Vagina (tissue), 2 donors: Measurements from ENCODE around the gene LY6G6D.

Source experiments
- POLR2A ChIP-seq, 2 donors: fragments of 450-650 bp; IDR thresholded peaks; one replicate each; pipeline ENCODE4 v1.6.1; 2017; ENCODE audit warnings: antibody characterized with exemption in 2 of 2, mild to moderate bottlenecking in 2 of 2, moderate library complexity in 2 of 2
- POLR2AphosphoS5 ChIP-seq, 2 donors: sonication (generic); formaldehyde crosslinking; IDR thresholded peaks; one replicate each; pipeline ENCODE4 v1.9.0; 2017; ENCODE audit warnings: antibody characterized with exemption in 2 of 2, mild to moderate bottlenecking in 2 of 2, low read depth in 1 of 2; ENCODE audit not compliant: insufficient read depth in 1 of 2
- TF ChIP-seq, protein P1 (sequence below), 3 experiments: fragments of 450-650 bp in 2 of 3; fragments of 200-600 bp in 1 of 3; sonication (generic) in 1 of 3; IDR thresholded peaks; one replicate each; pipeline ENCODE4 v1.5.1; 2017 to 2019; ENCODE audit warnings: antibody characterized with exemption in 3 of 3, mild to moderate bottlenecking in 2 of 3, moderate library complexity in 2 of 3

- TF ChIP-seq, protein P1, sequence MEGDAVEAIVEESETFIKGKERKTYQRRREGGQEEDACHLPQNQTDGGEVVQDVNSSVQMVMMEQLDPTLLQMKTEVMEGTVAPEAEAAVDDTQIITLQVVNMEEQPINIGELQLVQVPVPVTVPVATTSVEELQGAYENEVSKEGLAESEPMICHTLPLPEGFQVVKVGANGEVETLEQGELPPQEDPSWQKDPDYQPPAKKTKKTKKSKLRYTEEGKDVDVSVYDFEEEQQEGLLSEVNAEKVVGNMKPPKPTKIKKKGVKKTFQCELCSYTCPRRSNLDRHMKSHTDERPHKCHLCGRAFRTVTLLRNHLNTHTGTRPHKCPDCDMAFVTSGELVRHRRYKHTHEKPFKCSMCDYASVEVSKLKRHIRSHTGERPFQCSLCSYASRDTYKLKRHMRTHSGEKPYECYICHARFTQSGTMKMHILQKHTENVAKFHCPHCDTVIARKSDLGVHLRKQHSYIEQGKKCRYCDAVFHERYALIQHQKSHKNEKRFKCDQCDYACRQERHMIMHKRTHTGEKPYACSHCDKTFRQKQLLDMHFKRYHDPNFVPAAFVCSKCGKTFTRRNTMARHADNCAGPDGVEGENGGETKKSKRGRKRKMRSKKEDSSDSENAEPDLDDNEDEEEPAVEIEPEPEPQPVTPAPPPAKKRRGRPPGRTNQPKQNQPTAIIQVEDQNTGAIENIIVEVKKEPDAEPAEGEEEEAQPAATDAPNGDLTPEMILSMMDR (IDR thresholded peaks at IDR 0.05), result no peak
- TF ChIP-seq POLR2AphosphoS5 (IDR thresholded peaks at IDR 0.05; ENCODE audit: insufficient read depth in 1 of 2, low read depth in 1 of 2), result no peak
- TF ChIP-seq POLR2A (IDR thresholded peaks at IDR 0.05), result no peak
These were observed 24.7 kb upstream of the LY6G6D start for GRCh38 chr6:31690231-31691077.
